Activated effector memory CD4-positive, alpha-beta T cell treated with anti-CD3 and anti-CD28 coated beads, Interleukin-2, amount 50 U/mL, for 16 hours (primary cell): ENCODE measurements around the gene NOL9.

ENCODE experiments used
- DNase-seq: peaks from one replicate; pipeline ENCODE4 v3.0.0-alpha.2; 2020

NOL9 gene

GRCh38 chr1:6485168-6486101 lies 68.9 kb downstream of the NOL9 start:
- DNase-seq, result no peak

- no peak for DNase-seq
Observed at GRCh38 chr1:6484826-6485167, 69.5 kb downstream of the NOL9 start.

- no peak for DNase-seq
Observed at GRCh38 chr1:6483761-6484117, 70.6 kb downstream of the NOL9 start.

- DNase-seq, result no peak
Observed at GRCh38 chr1:6483017-6483760, 71.1 kb downstream of the NOL9 start.

- DNase-seq, result no peak
Observed at GRCh38 chr1:6481820-6482219, 72.5 kb downstream of the NOL9 start.

GRCh38 chr1:6477039-6477820 lies 77.1 kb downstream of the NOL9 start:
- no peak for DNase-seq

GRCh38 chr1:6476483-6476882 lies 77.8 kb downstream of the NOL9 start:
- DNase-seq, result no peak

- DNase-seq, result peak; percentile 94
Observed at GRCh38 chr1:6475381-6476133, 78.8 kb downstream of the NOL9 start.

GRCh38 chr1:6474815-6475282 lies 79.5 kb downstream of the NOL9 start:
- no peak for DNase-seq

GRCh38 chr1:6473974-6474814 lies 80.1 kb downstream of the NOL9 start:
- DNase-seq, result no peak

GRCh38 chr1:6473156-6473555 lies 81.2 kb downstream of the NOL9 start:
- DNase-seq, result no peak

- no peak for DNase-seq
Observed at GRCh38 chr1:6472391-6472790, 81.9 kb downstream of the NOL9 start.

GRCh38 chr1:6471970-6472368 lies 82.3 kb downstream of the NOL9 start:
- DNase-seq, result no peak
